H9 (cell line): ENCODE results near the gene QRICH2. TPM values are rescaled to one million over a fixed set of nuclear protein-coding genes. Genes with fewer than 3 reads are reported as not detected.

Experiments used
- DNase-seq: peaks from one replicate; pipeline ENCODE4 v3.0.0-alpha.2; 2017
- H2AFZ ChIP-seq: one replicate; pipeline ENCODE4 v1.6.1; 2013; ENCODE audit warnings: mild to moderate bottlenecking, low read length, control low read depth, moderate library complexity
- H2AK5ac ChIP-seq: 2 replicates; pipeline ENCODE4 v1.6.1; 2013; ENCODE audit warnings: low read length, control low read depth, mixed read lengths; ENCODE audit not compliant: insufficient read length
- H2BK120ac ChIP-seq: one replicate; pipeline ENCODE4 v1.6.1; 2013; ENCODE audit warnings: low read depth, mild to moderate bottlenecking, low read length, control low read depth, inconsistent platforms; ENCODE audit not compliant: poor library complexity, severe bottlenecking
- H2BK12ac ChIP-seq: 2 replicates; pipeline ENCODE4 v1.6.1; 2013; ENCODE audit warnings: low read length, control low read depth, mixed read lengths, low read depth; ENCODE audit not compliant: insufficient read length
- H2BK15ac ChIP-seq: 2 replicates; pipeline ENCODE4 v1.6.1; 2013; ENCODE audit warnings: low read depth, low read length, control low read depth
- H2BK20ac ChIP-seq: one replicate; pipeline ENCODE4 v1.6.1; 2013; ENCODE audit warnings: low read depth, mild to moderate bottlenecking, low read length, control low read depth, inconsistent platforms; ENCODE audit not compliant: poor library complexity, severe bottlenecking
- H2BK5ac ChIP-seq: 2 replicates; pipeline ENCODE4 v1.6.1; 2013; ENCODE audit warnings: low read length, control low read depth, mixed read lengths; ENCODE audit not compliant: insufficient read length
- H3K14ac ChIP-seq: 2 replicates; pipeline ENCODE4 v1.6.1; 2013; ENCODE audit warnings: low read length, control low read depth; ENCODE audit not compliant: insufficient read depth
- H3K18ac ChIP-seq: 2 replicates; pipeline ENCODE4 v1.6.1; 2013; ENCODE audit warnings: low read depth, mild to moderate bottlenecking, mixed read lengths, low read length, control low read depth; ENCODE audit not compliant: insufficient read length
- H3K23ac ChIP-seq: 2 replicates; pipeline ENCODE4 v1.6.1; 2013; ENCODE audit warnings: low read length, control low read depth, mixed read lengths, low read depth; ENCODE audit not compliant: insufficient read length
- H3K23me2 ChIP-seq: 2 replicates; pipeline ENCODE4 v1.6.1; 2013; ENCODE audit warnings: low read depth, mild to moderate bottlenecking, mixed read lengths, low read length, control low read depth; ENCODE audit not compliant: insufficient read length, poor library complexity, severe bottlenecking
- H3K27ac ChIP-seq: 2 replicates; pipeline ENCODE4 v1.5.1; 2013; ENCODE audit warnings: low read length, control low read depth, mixed read lengths, low read depth; ENCODE audit not compliant: insufficient read length
- H3K27me3 ChIP-seq: 2 replicates; pipeline ENCODE4 v1.6.1; 2013; ENCODE audit warnings: low read length, control low read depth, inconsistent platforms; ENCODE audit not compliant: insufficient read depth
- H3K4ac ChIP-seq: 2 replicates; pipeline ENCODE4 v1.6.1; 2013; ENCODE audit warnings: low read depth, mild to moderate bottlenecking, control low read depth, inconsistent platforms, low read length, moderate library complexity
- H3K4me1 ChIP-seq: 2 replicates; pipeline ENCODE4 v1.6.1; 2013; ENCODE audit warnings: low read length, control low read depth, inconsistent platforms; ENCODE audit not compliant: insufficient read depth
- H3K4me2 ChIP-seq: 2 replicates; pipeline ENCODE4 v1.6.1; 2013; ENCODE audit warnings: low read length, control low read depth, mixed read lengths; ENCODE audit not compliant: insufficient read length, insufficient read depth
- H3K56ac ChIP-seq: 2 replicates; pipeline ENCODE4 v1.6.1; 2013; ENCODE audit warnings: low read depth, mild to moderate bottlenecking, mixed read lengths, low read length, control low read depth; ENCODE audit not compliant: insufficient read length
- H3K79me1 ChIP-seq: 2 replicates; pipeline ENCODE4 v1.6.1; 2013; ENCODE audit warnings: low read depth, mild to moderate bottlenecking, moderate library complexity, low read length, control low read depth, inconsistent platforms; ENCODE audit not compliant: insufficient read depth, poor library complexity, severe bottlenecking
- H3K79me2 ChIP-seq: 2 replicates; pipeline ENCODE4 v1.6.1; 2013; ENCODE audit warnings: low read length, control low read depth, inconsistent platforms; ENCODE audit not compliant: insufficient read depth
- H3K9ac ChIP-seq: 2 replicates; pipeline ENCODE4 v1.6.1; 2013; ENCODE audit warnings: low read length, control low read depth, mixed read lengths; ENCODE audit not compliant: insufficient read length; ENCODE audit errors: extremely low read depth
- H3K9me3 ChIP-seq: one replicate; pipeline ENCODE4 v1.6.1; 2013; ENCODE audit warnings: low read depth, low read length, inconsistent platforms; ENCODE audit not compliant: control insufficient read depth
- H3T11ph ChIP-seq: one replicate; pipeline ENCODE4 v1.6.1; 2013; ENCODE audit warnings: mild to moderate bottlenecking, low read length, control low read depth, inconsistent platforms
- H4K20me1 ChIP-seq: one replicate; pipeline ENCODE4 v1.6.1; 2013; ENCODE audit not compliant: control insufficient read depth, insufficient read length, insufficient read depth
- H4K5ac ChIP-seq: 2 replicates; pipeline ENCODE4 v1.6.1; 2013; ENCODE audit warnings: low read depth, mild to moderate bottlenecking, mixed read lengths, low read length, control low read depth; ENCODE audit not compliant: insufficient read length
- H4K8ac ChIP-seq: replicated peaks from 2 replicates; pipeline ENCODE4 v1.6.1; 2013; ENCODE audit warnings: low read length, control low read depth, mixed read lengths, low read depth; ENCODE audit not compliant: insufficient read length
- H4K91ac ChIP-seq: 2 replicates; pipeline ENCODE4 v1.6.1; 2013; ENCODE audit warnings: low read depth, mild to moderate bottlenecking, moderate library complexity, mixed read lengths, low read length, control low read depth; ENCODE audit not compliant: insufficient read length
- H3K27ac Mint-ChIP-seq, 3 experiments: 2 replicates in 2 of 3; 3 replicates in 1 of 3; pipeline ENCODE4 v1.8.0; 2020 to 2021; ENCODE audit warnings: mixed read lengths in 3 of 3, mild to moderate bottlenecking in 1 of 3, moderate library complexity in 1 of 3
- H3K27me3 Mint-ChIP-seq: 2 replicates; pipeline ENCODE4 v1.8.0; 2021; ENCODE audit warnings: low read depth, mild to moderate bottlenecking, moderate library complexity, mixed read lengths
- H3K36me3 Mint-ChIP-seq, 3 experiments: 2 replicates in 2 of 3; 3 replicates in 1 of 3; pipeline ENCODE4 v1.8.0; 2020 to 2021; ENCODE audit warnings: low read depth in 3 of 3, mixed read lengths in 3 of 3; ENCODE audit not compliant: insufficient read depth in 1 of 3
- H3K4me1 Mint-ChIP-seq, 2 experiments: 2 replicates each; pipeline ENCODE4 v1.8.0; 2020; ENCODE audit warnings: mixed read lengths in 2 of 2
- H3K4me3 Mint-ChIP-seq, 2 experiments: 2 replicates in 1 of 2; 3 replicates in 1 of 2; pipeline ENCODE4 v1.8.0; 2020 to 2021; ENCODE audit warnings: mild to moderate bottlenecking in 2 of 2, mixed read lengths in 2 of 2, moderate library complexity in 1 of 2
- H3K9me3 Mint-ChIP-seq, 2 experiments: 2 replicates in 1 of 2; 3 replicates in 1 of 2; pipeline ENCODE4 v1.8.0; 2020; ENCODE audit warnings: mild to moderate bottlenecking in 2 of 2, mixed read lengths in 2 of 2, moderate library complexity in 1 of 2
- CTCF ChIP-seq: fragments of 200-600 bp; sonication (generic); conservative IDR thresholded peaks from 3 replicates; pipeline ENCODE4 v1.8.0; 2021; ENCODE audit warnings: antibody characterized with exemption, mild to moderate bottlenecking
- WGBS: extraction: QIAGEN DNeasy Blood & Tissue Kit; methylation state at CpG from one replicate; pipeline ENCODE4 v1.1.7; 2013; ENCODE audit warnings: missing lambda C conversion rate, low lambda C conversion rate, mixed read lengths; ENCODE audit not compliant: insufficient read length; ENCODE audit errors: extremely low coverage; 5-methylcytosine and 5-hydroxymethylcytosine counted together
- total RNA-seq: library from RNA; stranded (reverse); gene quantifications from 2 replicates; pipeline ENCODE4 v1.2.1, GENCODE V29; 2021

The QRICH2 gene
- total RNA-seq, 1 experiment from 2014 or later: 3.2 TPM

- no peak overlapping the region for H2BK120ac ChIP-seq
- no peak overlapping the region for H4K91ac ChIP-seq
- H4K20me1 ChIP-seq: no peaks in the 10 kb centered on the region
- WGBS: no CpG with 5 or more reads among the region's 5 CpGs
- no peak for TF ChIP-seq CTCF
- H4K5ac ChIP-seq: no peak overlapping the region
- Mint-ChIP-seq H3K4me3 (no peak overlapping the region), H3K4me1 (peaks cover 3% of the 10 kb centered on the region in 2 experiments; a peak in 2 of 4 replicates), H3K27me3 (no peaks in the 10 kb centered on the region), H3K27ac (peak overlapping the region in 1 of 3 experiments; percentile 87; a peak in 1 of 7 replicates), H3K9me3 (no peaks in the 10 kb centered on the region), H3K36me3 (peaks cover 0 to 2% (median 0%) of the 10 kb centered on the region in 3 experiments; a peak in 3 of 7 replicates)
- no peak overlapping the region for H4K8ac ChIP-seq
- H3K79me1 ChIP-seq: no peaks in the 10 kb centered on the region
- no peak overlapping the region for H3K56ac ChIP-seq
- no peak overlapping the region for H3T11ph ChIP-seq
- H3K79me2 ChIP-seq: no peaks in the 10 kb centered on the region
- H3K14ac ChIP-seq: no peak overlapping the region
- H2AFZ ChIP-seq: no peak overlapping the region
- no peak overlapping the region for H2BK15ac ChIP-seq
- DNase-seq: no peak
- H3K9ac ChIP-seq: no peak overlapping the region
- H3K9me3 ChIP-seq: no peaks in the 10 kb centered on the region
- H2BK20ac ChIP-seq: no peak overlapping the region
- H2BK12ac ChIP-seq: no peak overlapping the region
- no peak overlapping the region for H3K23ac ChIP-seq
- no peak overlapping the region for H3K4ac ChIP-seq
- H3K23me2 ChIP-seq: no peaks in the 10 kb centered on the region
- H3K18ac ChIP-seq: no peak overlapping the region
- no peak overlapping the region for H2BK5ac ChIP-seq
- H3K4me1 ChIP-seq: no peaks in the 10 kb centered on the region
- no peak overlapping the region for H3K4me2 ChIP-seq
- no peak overlapping the region for H2AK5ac ChIP-seq
- no peak overlapping the region for H3K27ac ChIP-seq
- H3K27me3 ChIP-seq: no peaks in the 10 kb centered on the region
Observed at GRCh38 chr17:76296889-76297288, 11.2 kb downstream of the QRICH2 start.
